Epithelial cell of prostate (primary cell): ENCODE data around the gene RPL18A.
A peak's percentile ranks its signal among the peaks of the same experiment; 100 is the strongest.

ENCODE experiments used
- DNase-seq: peaks from one replicate; pipeline ENCODE4 v3.0.0-alpha.2; 2011; ENCODE audit warnings: low read depth, low spot score
- H3K27ac ChIP-seq: fragments of 450-650 bp; 2 replicates; pipeline ENCODE4 v1.5.1; 2017; ENCODE audit warnings: mild to moderate bottlenecking

The RPL18A gene

GRCh38 chr19:17889609-17890214 lies 30.0 kb downstream of the RPL18A start:
- no peak overlapping the region for H3K27ac ChIP-seq
- no peak for DNase-seq

GRCh38 chr19:17893766-17894165 lies 34.1 kb downstream of the RPL18A start:
- no peak overlapping the region for H3K27ac ChIP-seq
- DNase-seq = no peak

GRCh38 chr19:17902701-17903100 lies 43.0 kb downstream of the RPL18A start:
- no peak overlapping the region for H3K27ac ChIP-seq
- peak; percentile 34 for DNase-seq

- DNase-seq = no peak
- no peak overlapping the region for H3K27ac ChIP-seq
Observed at GRCh38 chr19:17908244-17908643, 48.5 kb downstream of the RPL18A start.

GRCh38 chr19:17909003-17909732 lies 49.5 kb downstream of the RPL18A start:
- no peak overlapping the region for H3K27ac ChIP-seq
- no peak for DNase-seq

GRCh38 chr19:17910791-17911360 lies 51.2 kb downstream of the RPL18A start:
- no peak for DNase-seq
- H3K27ac ChIP-seq = no peak overlapping the region
